ENCODE results near the gene TPP2.

TPP2 gene

DNA sequence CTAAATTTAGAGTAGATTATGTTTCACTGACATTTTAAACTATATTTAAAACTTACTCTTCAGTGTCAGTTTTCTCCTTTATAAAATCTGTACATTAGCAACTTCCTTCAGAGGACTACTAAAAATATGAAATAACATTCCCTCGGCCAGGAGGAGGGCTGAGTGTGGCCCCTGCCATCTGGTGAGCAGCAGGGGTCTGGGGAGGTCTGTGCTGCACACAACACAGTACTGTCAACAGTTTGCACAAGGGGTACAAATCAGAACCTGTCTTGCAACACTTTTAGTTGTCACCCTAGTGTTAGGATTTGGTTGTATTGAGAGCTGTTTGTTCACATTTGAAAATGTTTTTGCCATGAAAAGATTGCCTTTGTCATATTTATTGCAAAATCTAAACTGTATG lies 48.9 kb downstream of the TPP2 start:
- H3K9me3 ChIP-seq = no peaks in the 10 kb centered on the region
- H3K4me3 ChIP-seq = no peak overlapping the region
- H3K27ac ChIP-seq = no peak overlapping the region
- H3K27me3 ChIP-seq = no peaks in the 10 kb centered on the region
- H3K4me2 ChIP-seq = no peak overlapping the region
- peaks cover 6% of the 10 kb centered on the region; the same call in 1 of the 2 replicates for H4K20me1 ChIP-seq
- H3K4me1 ChIP-seq = no peaks in the 10 kb centered on the region
- no peak overlapping the region for H3K9ac ChIP-seq
- peaks cover 99% of the 10 kb centered on the region for H3K36me3 ChIP-seq
- no peak for TF ChIP-seq Cebpa-rat (IDR thresholded peaks at IDR 0.05)

- Histone ChIP-seq H3K27ac (no peak overlapping the region), H3K4me3 (no peak overlapping the region), H3K9me3 (no peaks in the 10 kb centered on the region), H3K4me2 (no peak overlapping the region), H3K4me1 (no peaks in the 10 kb centered on the region), H3K36me3 (peaks cover 92% of the 10 kb centered on the region), H3K27me3 (no peaks in the 10 kb centered on the region), H4K20me1 (peaks cover 6% of the 10 kb centered on the region; the same call in 1 of the 2 replicates), H3K9ac (no peak overlapping the region)
- no peak for TF ChIP-seq Cebpa-rat (IDR thresholded peaks at IDR 0.05)
These were observed 51.3 kb downstream of the TPP2 start for GRCh38 chr13:102648046-102648445.

DNA sequence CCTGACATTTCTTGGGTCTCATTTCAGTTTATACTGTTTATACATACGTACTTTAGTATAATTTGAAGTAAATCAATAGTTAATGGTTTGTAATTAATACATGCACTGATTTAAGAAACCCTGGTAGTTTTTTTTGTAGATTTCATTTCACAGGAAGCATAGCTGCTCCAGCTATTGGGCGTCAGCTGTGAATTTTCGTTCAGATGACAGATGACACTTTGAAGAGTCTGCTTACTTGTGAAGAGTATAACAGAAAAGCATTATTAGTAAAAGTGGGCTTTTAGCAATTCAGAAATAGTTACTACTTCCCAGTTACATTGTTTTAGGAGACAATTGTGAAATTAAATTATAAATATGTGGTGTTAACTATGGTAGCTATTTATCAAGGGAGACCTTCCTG lies 53.7 kb downstream of the TPP2 start:
- Histone ChIP-seq H3K4me1 (no peaks in the 10 kb centered on the region), H3K4me3 (no peak overlapping the region), H3K27me3 (no peaks in the 10 kb centered on the region), H3K4me2 (no peak overlapping the region), H3K9me3 (no peaks in the 10 kb centered on the region), H3K9ac (no peak overlapping the region), H3K27ac (no peak overlapping the region), H3K36me3 (peaks cover 83% of the 10 kb centered on the region), H4K20me1 (peaks cover 14% of the 10 kb centered on the region)
- TF ChIP-seq Cebpa-rat (IDR thresholded peaks at IDR 0.05) = no peak

DNA sequence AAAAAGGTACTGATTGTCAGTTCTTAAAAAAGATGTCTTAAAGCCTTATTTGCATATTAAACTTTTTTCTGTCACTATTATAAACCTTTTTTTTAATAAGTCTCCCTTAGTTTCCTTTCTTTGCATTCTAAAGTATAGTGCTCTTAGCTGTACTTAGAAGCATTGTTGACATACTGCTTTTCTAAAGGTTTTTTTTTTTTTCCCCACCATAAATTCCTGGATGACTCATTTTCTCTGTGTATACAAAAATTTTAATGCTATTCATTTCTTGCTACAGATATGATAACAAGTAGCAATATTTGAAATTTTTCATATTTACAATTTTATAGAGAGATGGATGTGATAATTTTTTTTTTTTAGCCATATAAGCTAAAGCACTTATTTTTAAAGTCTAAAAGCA lies 54.6 kb downstream of the TPP2 start:
- H3K4me1 ChIP-seq = no peaks in the 10 kb centered on the region
- no peak for TF ChIP-seq Cebpa-rat (IDR thresholded peaks at IDR 0.05)
- peaks cover 14% of the 10 kb centered on the region for H4K20me1 ChIP-seq
- H3K4me3 ChIP-seq = no peak overlapping the region
- no peaks in the 10 kb centered on the region for H3K27me3 ChIP-seq
- no peak overlapping the region for H3K4me2 ChIP-seq
- no peak overlapping the region for H3K27ac ChIP-seq
- H3K9ac ChIP-seq = no peak overlapping the region
- no peaks in the 10 kb centered on the region for H3K9me3 ChIP-seq
- H3K36me3 ChIP-seq = peaks cover 83% of the 10 kb centered on the region

DNA sequence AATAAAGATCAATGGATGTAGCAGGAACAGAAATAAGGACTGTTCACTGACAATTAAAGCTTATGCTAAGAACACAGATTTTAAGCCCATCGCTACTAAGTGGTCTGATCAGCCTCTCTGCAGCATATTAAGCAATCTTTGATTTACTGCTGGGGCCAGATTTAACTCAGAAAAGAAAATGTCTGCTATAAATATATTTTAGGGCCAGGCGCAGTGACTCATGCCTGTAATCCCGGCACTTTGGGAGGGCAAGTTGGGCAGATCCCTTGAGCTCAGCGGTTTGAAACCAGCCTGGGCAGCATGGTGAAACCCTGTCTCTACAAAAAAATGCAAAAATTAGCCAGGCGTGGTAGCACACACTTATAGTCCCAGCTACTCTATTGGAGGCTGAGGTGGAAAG lies 55.1 kb downstream of the TPP2 start:
- Histone ChIP-seq H3K4me1 (no peaks in the 10 kb centered on the region), H3K4me3 (no peak overlapping the region), H4K20me1 (peaks cover 14% of the 10 kb centered on the region), H3K36me3 (peaks cover 82% of the 10 kb centered on the region), H3K27ac (no peak overlapping the region), H3K9ac (no peak overlapping the region), H3K9me3 (no peaks in the 10 kb centered on the region), H3K4me2 (no peak overlapping the region), H3K27me3 (no peaks in the 10 kb centered on the region)
- no peak for TF ChIP-seq Cebpa-rat (IDR thresholded peaks at IDR 0.05)

DNA sequence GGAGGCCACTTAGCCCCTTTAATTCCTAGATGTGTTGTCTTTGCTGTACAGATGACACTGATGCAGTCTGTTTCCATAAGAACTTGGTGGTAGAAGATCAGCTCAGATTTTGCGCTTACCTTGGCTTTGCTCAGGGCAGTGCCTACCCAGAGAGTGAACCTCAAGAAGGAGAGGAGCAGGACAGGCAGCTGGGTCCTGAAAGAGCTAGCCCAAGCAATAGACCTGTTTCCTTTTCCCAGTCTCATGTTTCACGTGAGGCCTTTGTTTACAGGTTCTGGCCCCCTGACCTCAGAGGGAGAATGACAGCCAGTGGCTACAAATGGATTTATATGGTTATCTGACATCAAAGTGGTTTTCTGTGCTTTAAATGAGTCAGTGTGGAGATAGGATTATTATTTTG lies 58.0 kb downstream of the TPP2 start:
- Histone ChIP-seq H3K4me2 (no peak overlapping the region), H3K27me3 (no peaks in the 10 kb centered on the region), H3K9me3 (no peaks in the 10 kb centered on the region), H4K20me1 (peaks cover 26% of the 10 kb centered on the region), H3K4me1 (peaks cover 21% of the 10 kb centered on the region), H3K36me3 (peaks cover 73% of the 10 kb centered on the region), H3K4me3 (no peak overlapping the region), H3K27ac (no peak overlapping the region), H3K9ac (no peak overlapping the region)
- TF ChIP-seq Cebpa-rat (IDR thresholded peaks at IDR 0.05) = no peak

GRCh38 chr13:102657630-102658029 lies 60.8 kb downstream of the TPP2 start:
- no peak overlapping the region for H3K4me3 ChIP-seq
- peaks cover 21% of the 10 kb centered on the region for H3K4me1 ChIP-seq
- no peaks in the 10 kb centered on the region for H3K9me3 ChIP-seq
- peak overlapping the region; percentile 67 for H3K4me2 ChIP-seq
- no peak for TF ChIP-seq Cebpa-rat (IDR thresholded peaks at IDR 0.05)
- H3K36me3 ChIP-seq = peaks cover 68% of the 10 kb centered on the region
- H4K20me1 ChIP-seq = peaks cover 26% of the 10 kb centered on the region
- no peak overlapping the region for H3K27ac ChIP-seq
- no peaks in the 10 kb centered on the region for H3K27me3 ChIP-seq
- no peak overlapping the region for H3K9ac ChIP-seq

GRCh38 chr13:102658660-102659059 lies 61.9 kb downstream of the TPP2 start:
- H3K4me2 ChIP-seq = peak overlapping the region; percentile 67
- H3K4me1 ChIP-seq = peaks cover 21% of the 10 kb centered on the region
- no peak overlapping the region for H3K4me3 ChIP-seq
- no peak for TF ChIP-seq Cebpa-rat (IDR thresholded peaks at IDR 0.05)
- H3K36me3 ChIP-seq = peaks cover 66% of the 10 kb centered on the region
- H3K27me3 ChIP-seq = no peaks in the 10 kb centered on the region
- H3K27ac ChIP-seq = no peak overlapping the region
- peaks cover 26% of the 10 kb centered on the region for H4K20me1 ChIP-seq
- no peak overlapping the region for H3K9ac ChIP-seq
- no peaks in the 10 kb centered on the region for H3K9me3 ChIP-seq

DNA sequence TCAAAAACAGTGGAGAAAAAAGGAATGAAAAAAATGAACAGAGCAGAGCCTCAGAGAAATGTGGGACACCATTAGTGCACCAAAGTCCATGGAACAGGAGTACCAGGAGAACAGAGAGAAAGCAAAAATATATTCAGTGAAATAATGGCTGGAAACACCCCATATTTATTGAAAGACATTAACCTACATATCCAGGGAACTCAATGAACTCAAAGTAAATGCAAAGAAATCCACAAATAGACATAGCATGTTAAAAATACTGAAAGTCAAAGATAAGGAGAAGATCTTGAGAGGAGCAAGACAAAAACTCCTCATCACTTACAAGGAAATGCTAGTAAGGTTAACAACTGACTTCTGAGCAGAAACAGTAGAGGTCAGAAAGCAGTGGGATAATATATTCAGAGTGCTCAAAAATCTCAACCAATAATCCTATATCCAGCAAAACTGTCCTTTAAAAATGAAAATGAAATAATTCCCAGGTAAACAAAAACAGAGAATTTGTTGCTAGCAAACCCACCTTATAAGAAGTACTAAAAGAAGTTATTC lies 62.5 kb downstream of the TPP2 start:
- Histone ChIP-seq H3K4me3 (no peak overlapping the region), H3K27me3 (no peaks in the 10 kb centered on the region), H3K4me1 (peaks cover 21% of the 10 kb centered on the region), H3K36me3 (peaks cover 72% of the 10 kb centered on the region), H3K9me3 (no peaks in the 10 kb centered on the region), H3K9ac (no peak overlapping the region), H4K20me1 (peaks cover 26% of the 10 kb centered on the region), H3K27ac (no peak overlapping the region), H3K4me2 (peak overlapping the region; percentile 67)
- no peak for TF ChIP-seq Cebpa-rat (IDR thresholded peaks at IDR 0.05)

DNA sequence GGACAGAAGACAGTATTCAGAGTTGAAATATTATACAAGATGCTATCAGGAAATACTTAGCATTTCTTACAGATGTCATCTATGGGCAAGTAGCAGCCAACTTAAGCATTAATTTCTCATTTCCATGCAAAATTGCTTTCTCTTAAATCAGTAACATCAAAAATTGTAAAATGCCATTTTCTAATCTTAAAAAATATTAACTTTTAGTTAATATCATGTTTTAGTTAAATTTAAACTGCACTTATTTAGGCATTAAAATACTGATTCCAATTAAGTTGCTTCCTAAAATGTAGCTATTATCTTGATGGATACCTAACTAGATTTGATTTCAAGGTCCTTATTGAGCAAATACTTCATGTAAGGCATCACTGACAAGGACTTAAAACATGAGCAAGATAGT lies 70.2 kb downstream of the TPP2 start:
- TF ChIP-seq Cebpa-rat (IDR thresholded peaks at IDR 0.05) = no peak
- no peak overlapping the region for H3K9ac ChIP-seq
- H3K27ac ChIP-seq = no peak overlapping the region
- no peaks in the 10 kb centered on the region for H3K4me1 ChIP-seq
- no peak overlapping the region for H3K4me2 ChIP-seq
- peaks cover 92% of the 10 kb centered on the region for H3K36me3 ChIP-seq
- peaks cover 65% of the 10 kb centered on the region for H3K9me3 ChIP-seq
- no peaks in the 10 kb centered on the region for H3K27me3 ChIP-seq
- no peak overlapping the region for H3K4me3 ChIP-seq
- no peaks in the 10 kb centered on the region for H4K20me1 ChIP-seq

GRCh38 chr13:102667911-102668310 lies 71.1 kb downstream of the TPP2 start:
- peaks cover 99% of the 10 kb centered on the region for H3K36me3 ChIP-seq
- no peak overlapping the region for H3K4me2 ChIP-seq
- H3K4me3 ChIP-seq = peak overlapping the region; percentile 39; the same call in 1 of the 2 replicates
- H3K9me3 ChIP-seq = peaks cover 65% of the 10 kb centered on the region
- no peaks in the 10 kb centered on the region for H3K4me1 ChIP-seq
- no peak overlapping the region for H3K27ac ChIP-seq
- H3K27me3 ChIP-seq = no peaks in the 10 kb centered on the region
- H4K20me1 ChIP-seq = no peaks in the 10 kb centered on the region
- H3K9ac ChIP-seq = no peak overlapping the region
- no peak for TF ChIP-seq Cebpa-rat (IDR thresholded peaks at IDR 0.05)
